Loucy (cell line): ENCODE results near the gene SLC39A13.

Experiments
- H2AFZ ChIP-seq: fragments of 200-600 bp; sonication (generic); 2 replicates; pipeline ENCODE4 v1.6.0; 2016; ENCODE audit warnings: antibody characterized with exemption, mild to moderate bottlenecking, low read length, moderate library complexity
- H3F3A ChIP-seq: fragments of 200-600 bp; 2 replicates; pipeline ENCODE4 v1.6.0; 2016; ENCODE audit warnings: antibody characterized with exemption, low read depth, mild to moderate bottlenecking
- H3K27me3 ChIP-seq: fragments of 200-600 bp; sonication (generic); 2 replicates; pipeline ENCODE4 v1.6.1; 2014; ENCODE audit warnings: low read length, mild to moderate bottlenecking; ENCODE audit not compliant: insufficient read depth, poor library complexity, severe bottlenecking
- H3K36me3 ChIP-seq: fragments of 200-600 bp; sonication (generic); 2 replicates; pipeline ENCODE4 v1.6.1; 2016; ENCODE audit warnings: low read length; ENCODE audit not compliant: insufficient read depth
- H3K4me1 ChIP-seq: fragments of 200-600 bp; sonication (generic); 2 replicates; pipeline ENCODE4 v1.5.1; 2014; ENCODE audit warnings: low read length, mild to moderate bottlenecking; ENCODE audit not compliant: insufficient read depth, poor library complexity, severe bottlenecking
- H3K4me2 ChIP-seq: fragments of 200-600 bp; sonication (generic); 2 replicates; pipeline ENCODE4 v1.6.0; 2014; ENCODE audit warnings: antibody characterized with exemption, low read length, low read depth, mild to moderate bottlenecking; ENCODE audit not compliant: poor library complexity, severe bottlenecking
- H3K4me3 ChIP-seq: fragments of 200-600 bp; sonication (generic); 2 replicates; pipeline ENCODE4 v1.5.1; 2014; ENCODE audit warnings: low read length, mild to moderate bottlenecking, mixed read lengths; ENCODE audit not compliant: poor library complexity, severe bottlenecking
- H3K79me2 ChIP-seq: fragments of 200-600 bp; sonication (generic); 2 replicates; pipeline ENCODE4 v1.6.1; 2014; ENCODE audit warnings: low read length; ENCODE audit not compliant: insufficient read depth
- H3K9ac ChIP-seq: fragments of 200-600 bp; sonication (generic); 2 replicates; pipeline ENCODE4 v1.6.0; 2014; ENCODE audit warnings: mild to moderate bottlenecking, low read depth, low read length, moderate library complexity; ENCODE audit not compliant: poor library complexity, severe bottlenecking
- H3K9me2 ChIP-seq: fragments of 200-600 bp; sonication (generic); replicated peaks from 2 replicates; pipeline ENCODE4 v1.6.1; 2016; ENCODE audit warnings: low read depth, low read length, mixed read lengths
- H3K9me3 ChIP-seq: fragments of 200-600 bp; sonication (generic); 2 replicates; pipeline ENCODE4 v1.6.1; 2014; ENCODE audit warnings: mild to moderate bottlenecking, antibody characterized with exemption, low read length, low read depth; ENCODE audit not compliant: insufficient read depth
- H4K20me1 ChIP-seq: fragments of 200-600 bp; sonication (generic); 2 replicates; pipeline ENCODE4 v1.6.0; 2014; ENCODE audit warnings: antibody characterized with exemption, low read length, mild to moderate bottlenecking; ENCODE audit not compliant: insufficient read depth, poor library complexity, severe bottlenecking
- CTCF ChIP-seq: fragments of 200-600 bp; sonication (generic); conservative IDR thresholded peaks from 2 replicates; pipeline ENCODE4 v1.5.1; 2014; ENCODE audit warnings: mild to moderate bottlenecking, antibody characterized with exemption, low read length
- EZH2phosphoT487 ChIP-seq: fragments of 200-600 bp; IDR thresholded peaks from 2 replicates; pipeline ENCODE4 v1.6.1; 2018; ENCODE audit warnings: antibody characterized with exemption, mild to moderate bottlenecking, moderate library complexity, borderline replicate concordance

SLC39A13 gene

GRCh38 chr11:47373876-47374719 is 34.3 kb upstream of the SLC39A13 start:
- Histone ChIP-seq H3F3A (no peaks in the 10 kb centered on the region), H3K36me3 (no peaks in the 10 kb centered on the region), H3K4me2 (no peak overlapping the region), H4K20me1 (no peaks in the 10 kb centered on the region), H3K79me2 (no peaks in the 10 kb centered on the region), H3K4me3 (no peak overlapping the region), H3K27me3 (no peaks in the 10 kb centered on the region), H3K9me2 (no peaks in the 10 kb centered on the region), H2AFZ (peak overlapping the region; percentile 87), H3K4me1 (peaks cover 22% of the 10 kb centered on the region), H3K9me3 (no peaks in the 10 kb centered on the region), H3K9ac (peak overlapping the region; percentile 56)
- TF ChIP-seq EZH2phosphoT487 (no peak), CTCF (peak; percentile 96)

- H3K36me3 ChIP-seq = no peaks in the 10 kb centered on the region
- peaks cover 22% of the 10 kb centered on the region for H3K4me1 ChIP-seq
- H3F3A ChIP-seq = no peaks in the 10 kb centered on the region
- no peaks in the 10 kb centered on the region for H3K9me2 ChIP-seq
- H3K9me3 ChIP-seq = no peaks in the 10 kb centered on the region
- H2AFZ ChIP-seq = no peak overlapping the region
- H3K9ac ChIP-seq = no peak overlapping the region
- H3K4me3 ChIP-seq = no peak overlapping the region
- H3K27me3 ChIP-seq = no peaks in the 10 kb centered on the region
- H3K4me2 ChIP-seq = no peak overlapping the region
- no peaks in the 10 kb centered on the region for H4K20me1 ChIP-seq
- H3K79me2 ChIP-seq = no peaks in the 10 kb centered on the region
- TF ChIP-seq CTCF = no peak
- TF ChIP-seq EZH2phosphoT487 = no peak
These were observed 33.7 kb upstream of the SLC39A13 start for GRCh38 chr11:47374720-47375019.

DNA sequence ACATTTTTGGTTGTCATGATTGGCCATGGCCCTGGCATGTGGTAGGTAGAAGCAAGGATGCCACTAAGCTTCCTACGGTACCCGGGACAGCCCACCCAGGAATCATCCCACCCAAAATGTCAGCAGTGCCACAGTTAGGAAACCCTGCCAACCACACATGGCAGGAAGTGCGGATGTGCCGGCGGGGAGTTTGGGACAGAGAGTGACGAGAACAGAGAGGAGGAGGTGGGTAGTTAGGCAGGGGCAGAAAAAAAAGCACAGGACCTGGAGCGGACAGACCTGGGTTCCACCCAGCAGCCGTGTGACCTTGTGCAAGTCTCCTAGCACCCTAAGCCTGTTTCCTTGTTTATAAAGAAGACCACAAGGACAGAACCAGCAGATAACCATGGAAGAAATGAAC is 33.4 kb upstream of the SLC39A13 start:
- Histone ChIP-seq H3F3A (no peaks in the 10 kb centered on the region), H3K9ac (no peak overlapping the region), H3K4me1 (peaks cover 22% of the 10 kb centered on the region), H4K20me1 (no peaks in the 10 kb centered on the region), H3K4me3 (no peak overlapping the region), H3K9me2 (no peaks in the 10 kb centered on the region; the same call in 1 of the 2 replicates), H3K27me3 (no peaks in the 10 kb centered on the region), H2AFZ (no peak overlapping the region), H3K36me3 (no peaks in the 10 kb centered on the region), H3K9me3 (no peaks in the 10 kb centered on the region), H3K79me2 (no peaks in the 10 kb centered on the region), H3K4me2 (no peak overlapping the region)
- TF ChIP-seq EZH2phosphoT487 (no peak), CTCF (no peak)
